GM12872 (cell line): ENCODE results near the gene COX6B1.
A peak's percentile ranks its signal among the peaks of the same experiment; 100 is the strongest.

Experiments
- TF ChIP-seq, protein P1 (sequence below): IDR thresholded peaks from 3 replicates; pipeline ENCODE4 v1.5.1; 2011; ENCODE audit warnings: low read depth, mild to moderate bottlenecking, low read length, moderate library complexity; ENCODE audit not compliant: insufficient read depth

The COX6B1 gene

GRCh38 chr19:35644987-35645679 lies 3.0 kb upstream of the COX6B1 start:
- TF ChIP-seq, protein P1, sequence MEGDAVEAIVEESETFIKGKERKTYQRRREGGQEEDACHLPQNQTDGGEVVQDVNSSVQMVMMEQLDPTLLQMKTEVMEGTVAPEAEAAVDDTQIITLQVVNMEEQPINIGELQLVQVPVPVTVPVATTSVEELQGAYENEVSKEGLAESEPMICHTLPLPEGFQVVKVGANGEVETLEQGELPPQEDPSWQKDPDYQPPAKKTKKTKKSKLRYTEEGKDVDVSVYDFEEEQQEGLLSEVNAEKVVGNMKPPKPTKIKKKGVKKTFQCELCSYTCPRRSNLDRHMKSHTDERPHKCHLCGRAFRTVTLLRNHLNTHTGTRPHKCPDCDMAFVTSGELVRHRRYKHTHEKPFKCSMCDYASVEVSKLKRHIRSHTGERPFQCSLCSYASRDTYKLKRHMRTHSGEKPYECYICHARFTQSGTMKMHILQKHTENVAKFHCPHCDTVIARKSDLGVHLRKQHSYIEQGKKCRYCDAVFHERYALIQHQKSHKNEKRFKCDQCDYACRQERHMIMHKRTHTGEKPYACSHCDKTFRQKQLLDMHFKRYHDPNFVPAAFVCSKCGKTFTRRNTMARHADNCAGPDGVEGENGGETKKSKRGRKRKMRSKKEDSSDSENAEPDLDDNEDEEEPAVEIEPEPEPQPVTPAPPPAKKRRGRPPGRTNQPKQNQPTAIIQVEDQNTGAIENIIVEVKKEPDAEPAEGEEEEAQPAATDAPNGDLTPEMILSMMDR, result no peak

- TF ChIP-seq, protein P1, result no peak
Measured at GRCh38 chr19:35645680-35646511, 2.2 kb upstream of the COX6B1 start.

DNA sequence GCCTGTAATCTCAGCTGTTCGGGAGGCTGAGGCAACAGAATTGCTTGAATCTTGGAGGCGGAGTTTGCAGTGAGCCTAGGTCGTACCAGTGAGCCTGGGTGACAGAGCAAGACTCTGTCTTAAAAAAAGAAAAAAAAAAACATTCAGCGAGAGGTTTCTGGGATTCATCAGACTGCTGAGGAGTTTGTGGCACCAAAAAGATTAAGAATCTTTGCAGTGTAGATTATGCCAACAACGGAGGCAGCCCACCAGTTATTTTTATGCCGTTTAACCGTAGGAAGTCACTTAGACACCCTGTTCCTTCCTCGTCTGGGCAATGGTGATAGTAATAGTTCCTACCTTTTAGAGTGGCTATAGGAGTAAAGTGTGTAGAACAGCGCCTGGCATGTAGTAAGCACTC lies 2.5 kb downstream of the COX6B1 start:
- TF ChIP-seq, protein P1, result no peak

GRCh38 chr19:35655600-35655999 lies 7.5 kb downstream of the COX6B1 start:
- TF ChIP-seq, protein P1, result no peak

GRCh38 chr19:35656700-35657099 lies 8.6 kb downstream of the COX6B1 start:
- TF ChIP-seq, protein P1, result no peak

DNA sequence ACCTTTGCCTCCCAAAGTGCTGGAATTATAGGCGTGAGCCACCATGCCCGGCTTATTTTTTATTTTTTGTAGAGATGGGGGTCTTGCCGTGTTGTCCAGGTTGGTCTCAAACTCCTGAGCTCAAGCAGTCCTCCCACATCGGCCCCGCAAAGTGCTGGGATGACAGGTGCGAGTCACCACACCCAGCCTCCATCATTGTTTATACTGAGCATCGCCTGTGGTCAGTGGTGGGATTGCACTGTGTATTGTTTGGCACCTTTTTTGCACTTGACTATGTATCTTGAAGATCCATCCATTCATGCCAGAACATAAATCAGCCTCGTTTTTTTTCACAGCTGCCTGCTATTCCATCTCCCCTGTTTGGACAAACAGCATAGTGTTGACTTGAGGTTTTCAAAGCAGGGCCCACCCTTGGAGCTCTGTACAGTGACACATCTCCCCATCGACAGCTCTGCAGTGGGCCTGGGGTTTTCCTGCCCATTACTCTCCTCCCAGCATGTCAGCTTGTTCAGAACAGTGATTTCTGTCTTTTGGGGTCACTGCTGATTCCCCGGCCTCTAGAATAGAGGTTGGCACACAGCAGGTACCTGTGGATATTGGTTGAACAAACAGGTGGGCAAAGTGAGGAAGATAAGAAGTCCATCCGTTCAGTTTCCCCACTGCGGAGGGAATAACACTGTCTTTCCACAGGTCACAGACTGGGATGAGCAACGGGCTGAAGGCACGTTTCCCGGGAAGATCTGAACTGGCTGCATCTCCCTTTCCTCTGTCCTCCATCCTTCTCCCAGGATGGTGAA lies 10.0 kb downstream of the COX6B1 start:
- TF ChIP-seq, protein P1, result peak; percentile 49; the same call in 2 of the 3 replicates

- TF ChIP-seq, protein P1, result no peak
Measured at GRCh38 chr19:35661995-35662340, 13.8 kb downstream of the COX6B1 start.
